ENCODE results near the gene ALDOA.
"Not testable (repeated sequence)": the region's sequence is repeated elsewhere in the genome, so short reads cannot be mapped to it uniquely, and the experiment has no call there.

The ALDOA gene

GRCh38 chr16:30096105-30096861 lies 30.7 kb downstream of the ALDOA start, which contains the start of gene YPEL3:
YPEL3 (minus strand) TSS chr16:30096213; CDS start chr16:30095482, 731 bp downstream.
- Mint-ChIP-seq H3K4me3 (peak within 1 kb of the TSS; percentile 91 to 95), H3K27ac (peak within 1 kb of the TSS; percentile 97), H3K27me3 (no peaks in the 10 kb centered on the region), H3K4me1 (peaks cover 22 to 48% of the 10 kb centered on the region in 2 donors), H3K36me3 (peaks cover 29 to 30% of the 10 kb centered on the region in 2 donors), H3K9me3 (peaks cover 13% of the 10 kb centered on the region in 2 donors)
- peak; percentile 83 for DNase-seq
- ATAC-seq (replicated peaks) = peak; percentile 37 to 59

- H3K36me3 Mint-ChIP-seq = peaks cover 29 to 31% of the 10 kb centered on the region in 2 donors
Observed at GRCh38 chr16:30096862-30097563, 31.5 kb downstream of the ALDOA start.

GRCh38 chr16:30104090-30104489 lies 38.5 kb downstream of the ALDOA start:
- no peaks in the 10 kb centered on the region for H3K4me1 Mint-ChIP-seq
- H3K9me3 Mint-ChIP-seq = no peaks in the 10 kb centered on the region
- H3K36me3 Mint-ChIP-seq = peaks cover 18 to 24% of the 10 kb centered on the region in 2 donors
- H3K4me3 Mint-ChIP-seq = no peak overlapping the region
- H3K27me3 Mint-ChIP-seq = no peaks in the 10 kb centered on the region
- H3K27ac Mint-ChIP-seq = no peak overlapping the region
- no peak for DNase-seq
- no peak for ATAC-seq (replicated peaks)

More at GRCh38 chr16:30096862-30097563, 31.5 kb downstream of the ALDOA start:
- ATAC-seq (replicated peaks) (no peak), DNase-seq (no peak)
- Mint-ChIP-seq H3K27ac (peak overlapping the region; percentile 97), H3K4me1 (peaks cover 22 to 40% of the 10 kb centered on the region in 2 donors), H3K27me3 (no peaks in the 10 kb centered on the region), H3K4me3 (peak overlapping the region; percentile 81), H3K9me3 (peaks cover 13% of the 10 kb centered on the region in 2 donors)

- no peaks in the 10 kb centered on the region for H3K4me1 Mint-ChIP-seq
- no peak overlapping the region for H3K27ac Mint-ChIP-seq
- H3K36me3 Mint-ChIP-seq = peaks cover 16 to 24% of the 10 kb centered on the region in 2 donors
- DNase-seq = no peak
- no peaks in the 10 kb centered on the region for H3K27me3 Mint-ChIP-seq
- H3K4me3 Mint-ChIP-seq = no peak overlapping the region
- ATAC-seq (replicated peaks) = no peak
- H3K9me3 Mint-ChIP-seq = no peaks in the 10 kb centered on the region
Observed at GRCh38 chr16:30104492-30104891, 38.9 kb downstream of the ALDOA start.

- Mint-ChIP-seq H3K27ac (no peak overlapping the region), H3K9me3 (no peaks in the 10 kb centered on the region), H3K4me1 (peaks cover 3 to 4% of the 10 kb centered on the region in 2 donors), H3K36me3 (peaks cover 31 to 40% of the 10 kb centered on the region in 2 donors), H3K4me3 (no peak overlapping the region), H3K27me3 (no peaks in the 10 kb centered on the region)
- ATAC-seq (replicated peaks) (no peak), DNase-seq (no peak)
Observed at GRCh38 chr16:30108059-30108850, 42.7 kb downstream of the ALDOA start.

- H3K27me3 Mint-ChIP-seq = no peaks in the 10 kb centered on the region
- no peak for DNase-seq
- H3K4me1 Mint-ChIP-seq = peaks cover 4 to 6% of the 10 kb centered on the region in 2 donors
Observed at GRCh38 chr16:30110661-30111060, 45.1 kb downstream of the ALDOA start.

GRCh38 chr16:30112197-30113030 lies 46.9 kb downstream of the ALDOA start:
- H3K27me3 Mint-ChIP-seq = no peaks in the 10 kb centered on the region
- H3K4me3 Mint-ChIP-seq = no peak overlapping the region
- H3K27ac Mint-ChIP-seq = peak overlapping the region; percentile 1
- DNase-seq (no peak), ATAC-seq (replicated peaks) (peak; percentile 72 to 76)
- H3K36me3 Mint-ChIP-seq = peaks cover 27 to 42% of the 10 kb centered on the region in 2 donors
- peaks cover 4 to 6% of the 10 kb centered on the region in 2 donors for H3K4me1 Mint-ChIP-seq
- H3K9me3 Mint-ChIP-seq = no peaks in the 10 kb centered on the region

More at GRCh38 chr16:30110661-30111060, 45.1 kb downstream of the ALDOA start:
- H3K9me3 Mint-ChIP-seq = no peaks in the 10 kb centered on the region
- H3K4me3 Mint-ChIP-seq = no peak overlapping the region
- ATAC-seq (replicated peaks) = no peak
- H3K27ac Mint-ChIP-seq = no peak overlapping the region
- peaks cover 30 to 46% of the 10 kb centered on the region in 2 donors for H3K36me3 Mint-ChIP-seq

- ATAC-seq (replicated peaks) = no peak
- Mint-ChIP-seq H3K27ac (peak within 1 kb of the TSS; percentile 1), H3K4me3 (no peak within 1 kb of the TSS)
Observed at GRCh38 chr16:30113031-30113710, 47.6 kb downstream of the ALDOA start, which contains the start of gene GDPD3. GDPD3 (minus strand) TSS chr16:30113537; CDS start chr16:30113478, 59 bp downstream.

GRCh38 chr16:30113711-30114333 lies 48.3 kb downstream of the ALDOA start:
- H3K36me3 Mint-ChIP-seq = peaks cover 27 to 38% of the 10 kb centered on the region in 2 donors
- H3K9me3 Mint-ChIP-seq = no peaks in the 10 kb centered on the region
- ATAC-seq (replicated peaks) (no peak), DNase-seq (no peak)
- H3K27me3 Mint-ChIP-seq = no peaks in the 10 kb centered on the region
- no peak overlapping the region for H3K4me3 Mint-ChIP-seq
- H3K4me1 Mint-ChIP-seq = peaks cover 4 to 6% of the 10 kb centered on the region in 2 donors
- H3K27ac Mint-ChIP-seq = no peak overlapping the region

More at GRCh38 chr16:30113031-30113710, 47.6 kb downstream of the ALDOA start, which contains the start of gene GDPD3:
- peaks cover 4 to 6% of the 10 kb centered on the region in 2 donors for H3K4me1 Mint-ChIP-seq
- no peaks in the 10 kb centered on the region for H3K9me3 Mint-ChIP-seq
- peaks cover 26 to 38% of the 10 kb centered on the region in 2 donors for H3K36me3 Mint-ChIP-seq
- no peak for DNase-seq
- H3K27me3 Mint-ChIP-seq = no peaks in the 10 kb centered on the region

- Mint-ChIP-seq H3K27me3 (no peaks in the 10 kb centered on the region), H3K27ac (no peak overlapping the region), H3K4me3 (no peak overlapping the region), H3K36me3 (peaks cover 29 to 42% of the 10 kb centered on the region in 2 donors), H3K4me1 (peaks cover 4 to 6% of the 10 kb centered on the region in 2 donors), H3K9me3 (no peaks in the 10 kb centered on the region)
- no peak for DNase-seq
- ATAC-seq (replicated peaks) = no peak
Observed at GRCh38 chr16:30114411-30114810, 48.9 kb downstream of the ALDOA start.

GRCh38 chr16:30114833-30115232 lies 49.3 kb downstream of the ALDOA start:
- H3K27ac Mint-ChIP-seq; H3K27me3 Mint-ChIP-seq; H3K4me3 Mint-ChIP-seq; ATAC-seq (replicated peaks); H3K4me1 Mint-ChIP-seq; DNase-seq; H3K9me3 Mint-ChIP-seq: not testable (repeated sequence)
- peaks cover 30 to 43% of the 10 kb centered on the region in 2 donors for H3K36me3 Mint-ChIP-seq

- Mint-ChIP-seq H3K27me3 (no peaks in the 10 kb centered on the region), H3K36me3 (peaks cover 30 to 46% of the 10 kb centered on the region in 2 donors), H3K4me3 (no peak overlapping the region), H3K27ac (peak overlapping the region; percentile 47), H3K9me3 (no peaks in the 10 kb centered on the region), H3K4me1 (peaks cover 4 to 11% of the 10 kb centered on the region in 2 donors)
- ATAC-seq (replicated peaks) (peak in 1 of 2 donors; percentile 34), DNase-seq (no peak)
Observed at GRCh38 chr16:30115238-30115637, 49.7 kb downstream of the ALDOA start.
